ENCODE results near the gene ZNF763. TPM values are rescaled to one million over a fixed set of nuclear protein-coding genes. Genes with fewer than 3 reads are reported as not detected.
"Not testable (repeated sequence)": the region's sequence is repeated elsewhere in the genome, so short reads cannot be mapped to it uniquely, and the experiment has no call there.

The ZNF763 gene
- total RNA-seq, 6 experiments from 2014 or later = 0.85 to 1.7 (median 1.1) TPM

- Mint-ChIP-seq H3K9me3 (peaks cover 22% of the 10 kb centered on the region), H3K4me1 (ENCODE audit: low read depth) (peaks cover 15% of the 10 kb centered on the region), H3K27me3 (ENCODE audit: insufficient read depth) (no peaks in the 10 kb centered on the region), H3K4me3 (no peak overlapping the region), H3K36me3 (ENCODE audit: low read depth) (peaks cover 35% of the 10 kb centered on the region), H3K27ac (no peak overlapping the region)
- no peak for DNase-seq
- TF ChIP-seq, protein P1, sequence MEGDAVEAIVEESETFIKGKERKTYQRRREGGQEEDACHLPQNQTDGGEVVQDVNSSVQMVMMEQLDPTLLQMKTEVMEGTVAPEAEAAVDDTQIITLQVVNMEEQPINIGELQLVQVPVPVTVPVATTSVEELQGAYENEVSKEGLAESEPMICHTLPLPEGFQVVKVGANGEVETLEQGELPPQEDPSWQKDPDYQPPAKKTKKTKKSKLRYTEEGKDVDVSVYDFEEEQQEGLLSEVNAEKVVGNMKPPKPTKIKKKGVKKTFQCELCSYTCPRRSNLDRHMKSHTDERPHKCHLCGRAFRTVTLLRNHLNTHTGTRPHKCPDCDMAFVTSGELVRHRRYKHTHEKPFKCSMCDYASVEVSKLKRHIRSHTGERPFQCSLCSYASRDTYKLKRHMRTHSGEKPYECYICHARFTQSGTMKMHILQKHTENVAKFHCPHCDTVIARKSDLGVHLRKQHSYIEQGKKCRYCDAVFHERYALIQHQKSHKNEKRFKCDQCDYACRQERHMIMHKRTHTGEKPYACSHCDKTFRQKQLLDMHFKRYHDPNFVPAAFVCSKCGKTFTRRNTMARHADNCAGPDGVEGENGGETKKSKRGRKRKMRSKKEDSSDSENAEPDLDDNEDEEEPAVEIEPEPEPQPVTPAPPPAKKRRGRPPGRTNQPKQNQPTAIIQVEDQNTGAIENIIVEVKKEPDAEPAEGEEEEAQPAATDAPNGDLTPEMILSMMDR (IDR thresholded peaks at IDR 0.05) = no peak
These were observed 33.8 kb upstream of the ZNF763 start for GRCh38 chr19:11931051-11931450.

DNA sequence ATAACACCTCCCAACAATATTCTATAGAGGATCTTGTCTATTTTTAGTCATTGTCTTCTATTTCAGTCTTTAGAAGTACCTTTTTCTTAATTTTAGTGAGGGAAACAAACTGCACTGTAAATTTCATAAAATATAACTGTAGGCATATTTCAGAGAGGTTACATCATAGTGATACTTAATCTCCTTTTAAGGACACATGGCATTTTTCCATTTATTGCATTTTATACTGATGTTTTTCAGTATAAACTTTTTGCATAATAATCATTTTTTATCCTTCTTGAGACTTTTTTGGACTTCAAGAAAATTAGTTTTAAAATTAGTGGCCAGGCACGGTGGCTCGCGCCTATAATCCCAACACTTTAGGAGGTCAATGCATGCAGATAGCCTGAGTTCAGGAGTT is 33.3 kb upstream of the ZNF763 start:
- H3K36me3 Mint-ChIP-seq (ENCODE audit: low read depth) = peaks cover 40% of the 10 kb centered on the region
- no peak overlapping the region for H3K27ac Mint-ChIP-seq
- H3K4me1 Mint-ChIP-seq (ENCODE audit: low read depth) = peaks cover 11% of the 10 kb centered on the region
- peaks cover 26% of the 10 kb centered on the region for H3K9me3 Mint-ChIP-seq
- H3K27me3 Mint-ChIP-seq (ENCODE audit: insufficient read depth) = no peaks in the 10 kb centered on the region
- no peak overlapping the region for H3K4me3 Mint-ChIP-seq
- TF ChIP-seq, protein P1 (IDR thresholded peaks at IDR 0.05) = no peak
- DNase-seq = no peak

DNA sequence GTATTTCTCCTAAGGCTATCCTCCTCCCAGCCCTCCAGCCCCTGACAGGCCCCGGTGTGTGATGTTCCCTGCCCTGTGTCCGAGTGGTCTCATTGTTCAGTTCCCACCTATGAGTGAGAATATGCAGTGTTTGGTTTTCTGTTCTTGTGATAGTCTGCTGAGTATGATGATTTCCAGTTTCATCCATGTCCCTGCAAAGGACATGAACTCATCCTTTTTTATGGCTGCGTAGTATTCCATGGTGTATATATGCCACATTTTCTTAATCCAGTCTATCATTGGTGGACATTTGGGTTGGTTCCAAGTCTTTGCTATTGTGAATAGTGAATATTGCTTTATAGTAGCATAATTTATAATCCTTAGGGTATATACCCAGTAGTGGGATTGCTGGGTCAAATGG is 29.0 kb upstream of the ZNF763 start:
- H3K4me1 Mint-ChIP-seq (ENCODE audit: low read depth); DNase-seq; H3K27me3 Mint-ChIP-seq (ENCODE audit: insufficient read depth); H3K4me3 Mint-ChIP-seq; H3K27ac Mint-ChIP-seq: not testable (repeated sequence)
- H3K9me3 Mint-ChIP-seq = peaks cover 62% of the 10 kb centered on the region
- peaks cover 58% of the 10 kb centered on the region for H3K36me3 Mint-ChIP-seq (ENCODE audit: low read depth)

DNA sequence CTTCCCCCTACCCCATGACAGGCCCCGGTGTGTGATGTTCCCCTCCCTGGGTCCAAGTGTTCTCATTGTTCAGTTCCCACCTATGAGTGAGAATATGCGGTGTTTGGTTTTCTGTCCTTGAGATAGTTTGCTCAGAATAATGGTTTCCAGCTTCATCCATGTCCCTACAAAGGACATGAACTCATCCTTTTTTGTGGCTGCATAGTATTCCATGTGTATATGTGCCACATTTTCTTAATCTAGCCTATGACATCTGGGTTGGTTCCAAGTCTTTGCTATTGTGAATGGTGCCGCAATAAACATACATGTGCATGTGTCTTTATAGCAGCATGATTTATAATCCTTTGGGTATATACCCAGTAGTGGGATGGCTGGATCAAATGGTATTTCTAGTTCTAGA is 26.5 kb upstream of the ZNF763 start:
- H3K27me3 Mint-ChIP-seq (ENCODE audit: insufficient read depth); DNase-seq; H3K4me3 Mint-ChIP-seq; H3K4me1 Mint-ChIP-seq (ENCODE audit: low read depth); H3K27ac Mint-ChIP-seq: not testable (repeated sequence)
- peaks cover 78% of the 10 kb centered on the region for H3K9me3 Mint-ChIP-seq
- H3K36me3 Mint-ChIP-seq (ENCODE audit: low read depth) = peaks cover 76% of the 10 kb centered on the region

- Mint-ChIP-seq H3K9me3 (peaks cover 89% of the 10 kb centered on the region), H3K36me3 (ENCODE audit: low read depth) (peaks cover 88% of the 10 kb centered on the region)
- H3K27me3 Mint-ChIP-seq (ENCODE audit: insufficient read depth); H3K27ac Mint-ChIP-seq; DNase-seq; H3K4me3 Mint-ChIP-seq; H3K4me1 Mint-ChIP-seq (ENCODE audit: low read depth): not testable (repeated sequence)
These were observed 23.4 kb upstream of the ZNF763 start for GRCh38 chr19:11941361-11941887.

GRCh38 chr19:11942008-11942842 is 22.6 kb upstream of the ZNF763 start:
- no peak for DNase-seq

GRCh38 chr19:11942843-11943108 is 22.1 kb upstream of the ZNF763 start:
- H3K4me3 Mint-ChIP-seq = no peak overlapping the region
- H3K4me1 Mint-ChIP-seq (ENCODE audit: low read depth) = no peaks in the 10 kb centered on the region
- H3K27ac Mint-ChIP-seq = no peak overlapping the region
- H3K27me3 Mint-ChIP-seq (ENCODE audit: insufficient read depth) = no peaks in the 10 kb centered on the region; the same call in 1 of the 2 replicates
- no peak for DNase-seq
- TF ChIP-seq, protein P1 (IDR thresholded peaks at IDR 0.05) = no peak
- peaks cover 89% of the 10 kb centered on the region for H3K36me3 Mint-ChIP-seq (ENCODE audit: low read depth)
- H3K9me3 Mint-ChIP-seq = peaks cover 91% of the 10 kb centered on the region

More at GRCh38 chr19:11942008-11942842, 22.6 kb upstream of the ZNF763 start:
- H3K36me3 Mint-ChIP-seq (ENCODE audit: low read depth) = peaks cover 88% of the 10 kb centered on the region
- H3K4me1 Mint-ChIP-seq (ENCODE audit: low read depth) = no peaks in the 10 kb centered on the region
- H3K27me3 Mint-ChIP-seq (ENCODE audit: insufficient read depth) = no peaks in the 10 kb centered on the region; the same call in 1 of the 2 replicates
- H3K4me3 Mint-ChIP-seq = no peak overlapping the region
- H3K27ac Mint-ChIP-seq = no peak overlapping the region
- TF ChIP-seq, protein P1 (IDR thresholded peaks at IDR 0.05) = no peak
- H3K9me3 Mint-ChIP-seq = peaks cover 89% of the 10 kb centered on the region

Measured in HFFc6 (cell line).